ENCODE data around the gene FSD1.

GRCh38 chr19:4260613-4261191 lies 43.7 kb upstream of the FSD1 start:
- TF ChIP-seq EZH2 (IDR thresholded peaks at IDR 0.05; ENCODE audit: low read depth) (no peak), CTCF (conservative IDR thresholded peaks at IDR 0.05) (no peak)

Data from PC-9 (cell line).